ENCODE data around the gene CELA3B.

DNA sequence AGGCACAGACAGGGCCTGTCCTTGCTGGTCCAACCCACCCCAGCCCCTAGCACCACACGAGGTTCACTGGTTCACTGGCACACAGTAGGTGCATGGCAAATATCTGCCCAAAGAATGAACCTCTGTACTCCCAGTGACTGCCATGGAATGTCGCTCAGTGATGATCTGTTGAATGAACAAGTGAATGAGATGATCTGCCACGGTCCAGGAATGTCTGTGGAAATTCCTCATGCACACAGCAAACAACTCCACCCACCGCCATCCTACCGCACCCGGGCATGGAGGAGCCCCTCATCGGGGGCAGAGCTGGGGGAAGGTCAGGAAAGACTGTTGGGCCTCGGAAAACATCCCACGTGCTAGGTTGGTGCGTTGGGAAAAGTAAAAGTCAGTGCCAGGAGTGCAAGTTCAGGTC lies 41.4 kb upstream of the CELA3B start:
- TF ChIP-seq, protein P1, sequence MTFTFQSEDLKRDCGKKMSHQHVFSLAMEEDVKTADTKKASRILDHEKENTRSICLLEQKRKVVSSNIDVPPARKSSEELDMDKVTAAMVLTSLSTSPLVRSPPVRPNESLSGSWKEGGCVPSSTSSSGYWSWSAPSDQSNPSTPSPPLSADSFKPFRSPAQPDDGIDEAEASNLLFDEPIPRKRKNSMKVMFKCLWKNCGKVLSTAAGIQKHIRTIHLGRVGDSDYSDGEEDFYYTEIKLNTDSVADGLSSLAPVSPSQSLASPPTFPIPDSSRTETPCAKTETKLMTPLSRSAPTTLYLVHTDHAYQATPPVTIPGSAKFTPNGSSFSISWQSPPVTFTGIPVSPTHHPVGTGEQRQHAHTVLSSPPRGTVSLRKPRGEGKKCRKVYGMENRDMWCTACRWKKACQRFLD (tag by site-specific recombination; IDR thresholded peaks at IDR 0.05): no peak
- TF ChIP-seq ZBTB48 (tag by site-specific recombination; IDR thresholded peaks at IDR 0.05) (no peak), RBAK (tag by site-specific recombination; IDR thresholded peaks at IDR 0.05) (no peak), SETDB1 (IDR thresholded peaks at IDR 0.05; ENCODE audit: insufficient read length, low read length) (no peak), ZNF239 (tag by site-specific recombination; IDR thresholded peaks at IDR 0.05) (no peak), ZNF121 (tag by site-specific recombination; IDR thresholded peaks at IDR 0.05) (no peak), ZBTB1 (tag by site-specific recombination; IDR thresholded peaks at IDR 0.05) (no peak)
- TF ChIP-seq, protein P2, sequence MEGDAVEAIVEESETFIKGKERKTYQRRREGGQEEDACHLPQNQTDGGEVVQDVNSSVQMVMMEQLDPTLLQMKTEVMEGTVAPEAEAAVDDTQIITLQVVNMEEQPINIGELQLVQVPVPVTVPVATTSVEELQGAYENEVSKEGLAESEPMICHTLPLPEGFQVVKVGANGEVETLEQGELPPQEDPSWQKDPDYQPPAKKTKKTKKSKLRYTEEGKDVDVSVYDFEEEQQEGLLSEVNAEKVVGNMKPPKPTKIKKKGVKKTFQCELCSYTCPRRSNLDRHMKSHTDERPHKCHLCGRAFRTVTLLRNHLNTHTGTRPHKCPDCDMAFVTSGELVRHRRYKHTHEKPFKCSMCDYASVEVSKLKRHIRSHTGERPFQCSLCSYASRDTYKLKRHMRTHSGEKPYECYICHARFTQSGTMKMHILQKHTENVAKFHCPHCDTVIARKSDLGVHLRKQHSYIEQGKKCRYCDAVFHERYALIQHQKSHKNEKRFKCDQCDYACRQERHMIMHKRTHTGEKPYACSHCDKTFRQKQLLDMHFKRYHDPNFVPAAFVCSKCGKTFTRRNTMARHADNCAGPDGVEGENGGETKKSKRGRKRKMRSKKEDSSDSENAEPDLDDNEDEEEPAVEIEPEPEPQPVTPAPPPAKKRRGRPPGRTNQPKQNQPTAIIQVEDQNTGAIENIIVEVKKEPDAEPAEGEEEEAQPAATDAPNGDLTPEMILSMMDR (tag by site-specific recombination; IDR thresholded peaks at IDR 0.05): no peak
- TF ChIP-seq, protein P3, sequence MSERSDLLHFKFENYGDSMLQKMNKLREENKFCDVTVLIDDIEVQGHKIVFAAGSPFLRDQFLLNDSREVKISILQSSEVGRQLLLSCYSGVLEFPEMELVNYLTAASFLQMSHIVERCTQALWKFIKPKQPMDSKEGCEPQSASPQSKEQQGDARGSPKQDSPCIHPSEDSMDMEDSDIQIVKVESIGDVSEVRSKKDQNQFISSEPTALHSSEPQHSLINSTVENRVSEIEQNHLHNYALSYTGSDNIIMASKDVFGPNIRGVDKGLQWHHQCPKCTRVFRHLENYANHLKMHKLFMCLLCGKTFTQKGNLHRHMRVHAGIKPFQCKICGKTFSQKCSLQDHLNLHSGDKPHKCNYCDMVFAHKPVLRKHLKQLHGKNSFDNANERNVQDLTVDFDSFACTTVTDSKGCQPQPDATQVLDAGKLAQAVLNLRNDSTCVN (tag by site-specific recombination; optimal IDR thresholded peaks at IDR 0.05): no peak
- TF ChIP-seq, protein P4, sequence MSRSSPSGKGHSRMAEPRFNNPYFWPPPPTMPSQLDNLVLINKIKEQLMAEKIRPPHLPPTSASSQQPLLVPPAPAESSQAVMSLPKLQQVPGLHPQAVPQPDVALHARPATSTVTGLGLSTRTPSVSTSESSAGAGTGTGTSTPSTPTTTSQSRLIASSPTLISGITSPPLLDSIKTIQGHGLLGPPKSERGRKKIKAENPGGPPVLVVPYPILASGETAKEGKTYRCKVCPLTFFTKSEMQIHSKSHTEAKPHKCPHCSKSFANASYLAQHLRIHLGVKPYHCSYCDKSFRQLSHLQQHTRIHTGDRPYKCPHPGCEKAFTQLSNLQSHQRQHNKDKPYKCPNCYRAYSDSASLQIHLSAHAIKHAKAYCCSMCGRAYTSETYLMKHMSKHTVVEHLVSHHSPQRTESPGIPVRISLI (tag by site-specific recombination; IDR thresholded peaks at IDR 0.05): no peak
- TF ChIP-seq, protein P5, sequence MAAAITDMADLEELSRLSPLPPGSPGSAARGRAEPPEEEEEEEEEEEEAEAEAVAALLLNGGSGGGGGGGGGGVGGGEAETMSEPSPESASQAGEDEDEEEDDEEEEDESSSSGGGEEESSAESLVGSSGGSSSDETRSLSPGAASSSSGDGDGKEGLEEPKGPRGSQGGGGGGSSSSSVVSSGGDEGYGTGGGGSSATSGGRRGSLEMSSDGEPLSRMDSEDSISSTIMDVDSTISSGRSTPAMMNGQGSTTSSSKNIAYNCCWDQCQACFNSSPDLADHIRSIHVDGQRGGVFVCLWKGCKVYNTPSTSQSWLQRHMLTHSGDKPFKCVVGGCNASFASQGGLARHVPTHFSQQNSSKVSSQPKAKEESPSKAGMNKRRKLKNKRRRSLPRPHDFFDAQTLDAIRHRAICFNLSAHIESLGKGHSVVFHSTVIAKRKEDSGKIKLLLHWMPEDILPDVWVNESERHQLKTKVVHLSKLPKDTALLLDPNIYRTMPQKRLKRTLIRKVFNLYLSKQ (tag by site-specific recombination; IDR thresholded peaks at IDR 0.05; ENCODE audit: borderline replicate concordance): no peak
- TF ChIP-seq, protein P6, sequence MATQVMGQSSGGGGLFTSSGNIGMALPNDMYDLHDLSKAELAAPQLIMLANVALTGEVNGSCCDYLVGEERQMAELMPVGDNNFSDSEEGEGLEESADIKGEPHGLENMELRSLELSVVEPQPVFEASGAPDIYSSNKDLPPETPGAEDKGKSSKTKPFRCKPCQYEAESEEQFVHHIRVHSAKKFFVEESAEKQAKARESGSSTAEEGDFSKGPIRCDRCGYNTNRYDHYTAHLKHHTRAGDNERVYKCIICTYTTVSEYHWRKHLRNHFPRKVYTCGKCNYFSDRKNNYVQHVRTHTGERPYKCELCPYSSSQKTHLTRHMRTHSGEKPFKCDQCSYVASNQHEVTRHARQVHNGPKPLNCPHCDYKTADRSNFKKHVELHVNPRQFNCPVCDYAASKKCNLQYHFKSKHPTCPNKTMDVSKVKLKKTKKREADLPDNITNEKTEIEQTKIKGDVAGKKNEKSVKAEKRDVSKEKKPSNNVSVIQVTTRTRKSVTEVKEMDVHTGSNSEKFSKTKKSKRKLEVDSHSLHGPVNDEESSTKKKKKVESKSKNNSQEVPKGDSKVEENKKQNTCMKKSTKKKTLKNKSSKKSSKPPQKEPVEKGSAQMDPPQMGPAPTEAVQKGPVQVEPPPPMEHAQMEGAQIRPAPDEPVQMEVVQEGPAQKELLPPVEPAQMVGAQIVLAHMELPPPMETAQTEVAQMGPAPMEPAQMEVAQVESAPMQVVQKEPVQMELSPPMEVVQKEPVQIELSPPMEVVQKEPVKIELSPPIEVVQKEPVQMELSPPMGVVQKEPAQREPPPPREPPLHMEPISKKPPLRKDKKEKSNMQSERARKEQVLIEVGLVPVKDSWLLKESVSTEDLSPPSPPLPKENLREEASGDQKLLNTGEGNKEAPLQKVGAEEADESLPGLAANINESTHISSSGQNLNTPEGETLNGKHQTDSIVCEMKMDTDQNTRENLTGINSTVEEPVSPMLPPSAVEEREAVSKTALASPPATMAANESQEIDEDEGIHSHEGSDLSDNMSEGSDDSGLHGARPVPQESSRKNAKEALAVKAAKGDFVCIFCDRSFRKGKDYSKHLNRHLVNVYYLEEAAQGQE (tag by site-specific recombination; IDR thresholded peaks at IDR 0.05): no peak

Measured in HEK293 (cell line).